Memory B cell (primary cell): ENCODE measurements around the gene SCUBE3.
A peak's percentile ranks its signal among the peaks of the same experiment; 100 is the strongest.

ENCODE experiments used
- ATAC-seq: fragments of 150-1000 bp; cut with Tn5 transposase; 2 replicates; pipeline ENCODE4 v1.10.0; 2021; ENCODE audit warnings: low read depth, mild to moderate bottlenecking, moderate library complexity
- DNase-seq, 2 donors: peaks; one replicate each; pipeline ENCODE4 v3.0.0; 2022; ENCODE audit warnings: low spot score in 2 of 2
- H3K27ac Mint-ChIP-seq: one replicate; pipeline ENCODE4 v1.8.0; 2022; ENCODE audit warnings: mild to moderate bottlenecking, moderate library complexity, mixed read lengths
- H3K27me3 Mint-ChIP-seq: one replicate; pipeline ENCODE4 v1.8.0; 2022; ENCODE audit warnings: mixed read lengths
- H3K36me3 Mint-ChIP-seq: one replicate; pipeline ENCODE4 v1.8.0; 2022; ENCODE audit warnings: mild to moderate bottlenecking, mixed read lengths
- H3K4me1 Mint-ChIP-seq: one replicate; pipeline ENCODE4 v1.8.0; 2022; ENCODE audit warnings: mixed read lengths
- H3K4me3 Mint-ChIP-seq: one replicate; pipeline ENCODE4 v1.8.0; 2022; ENCODE audit warnings: mild to moderate bottlenecking, moderate library complexity, mixed read lengths
- H3K9me3 Mint-ChIP-seq: one replicate; pipeline ENCODE4 v1.8.0; 2022; ENCODE audit warnings: mixed read lengths

Gene SCUBE3

DNA sequence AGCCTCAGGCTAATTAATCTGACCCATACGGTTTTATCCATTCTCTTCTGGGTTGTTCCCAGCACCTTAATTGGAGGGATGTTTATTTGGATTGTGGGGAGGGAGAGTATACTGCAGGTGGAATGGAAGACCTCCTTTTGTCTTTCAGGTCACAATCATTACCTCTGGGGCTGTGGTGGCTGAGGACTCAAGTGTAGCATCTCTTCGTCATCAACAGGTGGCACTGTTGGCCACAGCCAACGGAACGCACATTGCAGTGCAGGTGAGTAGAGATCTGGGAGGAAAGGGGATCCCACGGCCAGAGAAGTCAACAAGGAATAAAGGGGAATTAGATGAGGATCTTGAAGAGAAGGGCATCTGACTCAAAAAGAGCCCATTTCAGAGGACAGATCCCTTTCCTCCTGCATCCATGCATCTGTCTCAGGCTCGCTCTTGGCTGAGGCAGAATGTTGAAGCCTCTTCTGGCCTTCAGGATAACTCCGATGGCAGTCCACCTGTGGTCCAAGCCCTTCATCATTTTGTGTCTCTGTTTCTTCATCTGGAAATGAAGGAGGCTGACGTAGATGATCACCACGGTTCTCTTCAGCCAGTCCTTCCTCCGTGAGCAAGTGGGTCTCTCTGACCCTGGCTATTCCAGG is 80.7 kb downstream of the SCUBE3 start:
- ATAC-seq (peak; percentile 40), DNase-seq (peak; percentile 46 to 54)
- peaks cover 23% of the 10 kb centered on the region for H3K4me1 Mint-ChIP-seq
- H3K27ac Mint-ChIP-seq, result no peak overlapping the region
- no peaks in the 10 kb centered on the region for H3K27me3 Mint-ChIP-seq
- peaks cover 25% of the 10 kb centered on the region for H3K36me3 Mint-ChIP-seq
- no peak overlapping the region for H3K4me3 Mint-ChIP-seq
- H3K9me3 Mint-ChIP-seq, result no peaks in the 10 kb centered on the region

DNA sequence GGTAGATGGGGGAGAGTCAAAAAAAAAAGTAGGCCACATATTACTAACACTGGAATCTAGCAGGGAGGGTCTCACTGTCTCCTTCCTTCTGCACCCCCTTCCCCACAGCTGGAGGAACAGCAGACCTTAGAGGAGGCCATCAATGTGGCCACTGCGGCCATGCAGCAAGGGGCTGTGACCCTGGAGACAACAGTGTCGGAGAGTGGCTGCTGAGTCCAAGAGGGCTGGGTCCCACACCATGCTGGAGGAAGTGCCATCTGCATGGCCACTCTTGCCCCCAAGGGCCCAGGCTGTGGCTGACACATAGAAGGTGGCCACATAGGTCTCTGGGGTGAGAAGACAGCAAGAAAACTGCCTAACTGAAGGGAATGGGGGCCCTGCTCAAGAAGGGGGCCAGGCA is 81.3 kb downstream of the SCUBE3 start:
- no peaks in the 10 kb centered on the region for H3K27me3 Mint-ChIP-seq
- no peaks in the 10 kb centered on the region for H3K9me3 Mint-ChIP-seq
- H3K4me1 Mint-ChIP-seq, result peaks cover 27% of the 10 kb centered on the region
- no peak overlapping the region for H3K27ac Mint-ChIP-seq
- ATAC-seq (no peak), DNase-seq (no peak)
- no peak overlapping the region for H3K4me3 Mint-ChIP-seq
- peaks cover 23% of the 10 kb centered on the region for H3K36me3 Mint-ChIP-seq

DNA sequence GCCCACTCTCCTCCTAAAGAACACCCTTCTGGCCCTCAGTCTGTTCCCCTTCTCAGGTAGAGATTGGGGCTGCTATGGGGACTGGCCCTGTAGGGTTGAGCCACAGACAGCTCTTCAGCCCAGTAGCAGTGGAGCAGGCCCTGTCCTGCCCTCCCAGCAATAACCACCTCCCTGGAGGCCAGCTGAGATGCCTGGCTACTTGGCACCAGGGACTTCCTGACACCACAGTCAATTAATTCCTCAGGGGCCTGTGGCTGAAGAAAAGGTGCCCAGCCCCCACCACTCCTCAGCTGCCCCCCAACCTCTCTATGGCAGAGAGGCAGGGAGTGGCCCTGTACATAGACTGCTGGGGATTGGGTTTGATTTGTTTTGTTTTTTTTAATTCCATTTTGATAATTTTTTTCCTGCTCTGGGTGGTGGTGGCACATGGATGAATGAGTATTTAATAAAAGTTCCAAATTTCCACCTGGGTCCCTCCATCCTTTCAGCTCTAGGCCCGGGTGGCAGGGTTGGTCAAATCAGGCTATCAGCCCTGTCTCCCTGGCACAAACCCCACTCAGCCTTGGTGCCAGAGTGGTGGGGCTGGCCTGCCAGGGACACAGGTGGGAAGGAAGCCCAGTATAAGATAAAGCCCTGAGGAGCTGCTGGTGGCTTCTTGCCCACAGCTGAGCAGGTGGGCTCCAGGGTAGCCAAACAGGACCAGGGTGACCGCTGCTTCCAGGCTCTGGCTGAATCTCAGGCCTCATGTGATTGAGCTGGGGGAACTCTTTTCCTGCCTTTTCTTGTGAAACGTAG is 82.0 kb downstream of the SCUBE3 start:
- H3K9me3 Mint-ChIP-seq, result no peaks in the 10 kb centered on the region
- H3K4me1 Mint-ChIP-seq, result peaks cover 33% of the 10 kb centered on the region
- no peak overlapping the region for H3K4me3 Mint-ChIP-seq
- no peak overlapping the region for H3K27ac Mint-ChIP-seq
- ATAC-seq (no peak), DNase-seq (no peak)
- H3K27me3 Mint-ChIP-seq, result no peaks in the 10 kb centered on the region
- H3K36me3 Mint-ChIP-seq, result peaks cover 19% of the 10 kb centered on the region

DNA sequence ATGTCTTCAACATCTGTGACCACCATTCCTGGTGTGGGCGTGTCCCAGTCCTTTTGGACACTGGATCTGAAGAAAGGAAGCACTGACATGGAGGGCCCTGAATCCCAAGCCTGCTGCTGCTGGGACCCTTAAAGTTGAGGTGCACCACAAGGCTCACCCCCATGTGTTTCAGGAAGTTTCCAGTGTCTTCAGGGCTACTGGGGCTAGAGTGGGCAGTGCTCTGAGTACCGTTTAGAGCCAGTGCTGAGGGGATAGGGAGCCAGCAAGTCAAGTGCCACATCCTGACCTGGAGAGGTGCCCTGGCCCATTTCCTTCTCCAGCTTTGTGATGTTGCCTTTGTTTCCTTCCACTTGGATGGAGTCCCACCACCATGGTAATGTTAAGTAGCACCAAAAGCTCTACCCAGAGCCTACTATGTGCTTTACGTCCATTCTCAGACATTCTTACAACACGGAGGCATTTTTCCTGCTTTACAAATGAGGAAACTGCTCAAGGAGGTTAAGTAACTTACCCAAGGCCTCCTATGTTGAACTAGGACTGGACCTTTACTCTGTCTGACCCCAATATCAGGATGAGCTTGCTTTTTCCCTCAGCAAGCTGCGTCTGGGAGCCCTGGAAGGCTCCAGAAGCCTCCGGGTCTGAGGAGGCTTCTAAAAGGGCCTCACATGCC is 83.3 kb downstream of the SCUBE3 start:
- peak overlapping the region; percentile 84 for H3K27ac Mint-ChIP-seq
- H3K4me3 Mint-ChIP-seq, result peak overlapping the region; percentile 76
- peaks cover 12% of the 10 kb centered on the region for H3K36me3 Mint-ChIP-seq
- DNase-seq, result no peak
- no peaks in the 10 kb centered on the region for H3K9me3 Mint-ChIP-seq
- H3K27me3 Mint-ChIP-seq, result no peaks in the 10 kb centered on the region
- ATAC-seq, result no peak
- H3K4me1 Mint-ChIP-seq, result peaks cover 36% of the 10 kb centered on the region

DNA sequence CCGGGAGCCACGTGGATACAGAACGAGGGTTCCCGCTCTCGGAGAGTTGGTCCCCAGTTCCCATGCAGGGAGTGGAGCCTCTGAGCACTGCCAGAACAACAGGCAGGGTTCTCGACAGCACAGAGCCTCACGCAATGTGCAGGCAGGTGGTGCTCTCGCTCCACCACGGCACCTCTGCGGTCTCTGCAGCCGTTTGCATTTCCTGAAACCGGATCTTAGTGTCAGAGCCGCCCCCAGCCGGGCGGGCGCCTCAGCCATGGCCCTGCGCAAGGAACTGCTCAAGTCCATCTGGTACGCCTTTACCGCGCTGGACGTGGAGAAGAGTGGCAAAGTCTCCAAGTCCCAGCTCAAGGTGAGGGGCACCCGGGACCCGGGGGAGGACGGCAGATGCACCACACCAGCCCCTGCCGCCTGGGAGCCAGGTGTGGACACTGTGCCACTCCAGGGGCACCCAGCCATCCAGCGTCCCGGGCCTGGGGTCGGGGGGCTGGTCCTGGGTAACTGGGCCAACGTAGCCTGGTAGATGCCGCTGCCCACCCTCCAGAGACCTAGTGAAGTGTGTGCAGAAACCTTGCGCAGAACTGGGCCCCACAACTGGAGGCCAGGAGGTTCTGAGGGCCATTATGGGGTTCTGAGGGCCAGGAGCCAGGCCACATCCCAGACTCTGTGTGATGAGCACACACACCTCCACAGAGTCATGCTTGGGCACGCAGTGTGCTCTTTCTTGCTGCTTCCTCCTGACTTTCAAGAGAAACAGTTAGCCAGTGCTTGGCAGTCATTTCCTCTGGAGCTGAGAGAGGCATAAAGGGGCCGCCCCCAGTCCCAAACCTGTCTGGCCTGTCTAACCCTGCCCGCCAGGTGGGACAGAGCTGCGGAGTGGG is 84.1 kb downstream of the SCUBE3 start, which contains the start of gene DEF6:
TSS of gene DEF6 (plus strand) at position 218 of the 881 bp plus-strand sequence. CDS start at position 257, 39 bp downstream.
- no peaks in the 10 kb centered on the region for H3K27me3 Mint-ChIP-seq
- ATAC-seq (peak; percentile 85), DNase-seq (peak; percentile 75 to 84)
- H3K4me1 Mint-ChIP-seq, result peaks cover 31% of the 10 kb centered on the region
- H3K9me3 Mint-ChIP-seq, result no peaks in the 10 kb centered on the region
- peak within 1 kb of the TSS; percentile 84 for H3K27ac Mint-ChIP-seq
- H3K4me3 Mint-ChIP-seq, result peak within 1 kb of the TSS; percentile 76
- H3K36me3 Mint-ChIP-seq, result peaks cover 5% of the 10 kb centered on the region

DNA sequence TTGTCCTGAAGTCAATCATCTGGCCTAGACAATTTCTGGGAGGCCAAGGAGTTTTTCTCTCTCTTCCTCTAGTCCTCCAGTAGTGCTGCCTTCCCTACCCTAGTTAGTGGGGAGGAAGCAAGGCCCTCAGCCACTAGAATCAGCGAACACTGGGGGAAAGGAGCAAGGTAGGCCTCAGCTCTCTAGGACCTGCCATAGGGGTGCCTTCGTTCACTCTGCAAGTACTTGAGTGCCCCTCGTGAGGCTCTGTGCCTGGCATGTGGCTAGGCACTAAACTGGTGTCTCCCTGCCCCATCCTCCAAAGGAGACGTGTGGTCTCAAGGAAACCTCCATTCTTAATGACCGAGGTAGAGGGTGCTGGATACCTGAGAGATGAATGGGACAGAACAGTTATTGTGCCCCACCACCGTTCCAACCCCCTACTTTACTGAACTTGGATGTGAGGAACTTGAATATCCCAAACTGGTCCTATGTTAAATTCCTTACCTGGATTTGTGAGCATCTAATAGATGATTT is 84.9 kb downstream of the SCUBE3 start:
- H3K4me3 Mint-ChIP-seq, result peak overlapping the region; percentile 76
- DNase-seq, result no peak
- no peaks in the 10 kb centered on the region for H3K27me3 Mint-ChIP-seq
- H3K36me3 Mint-ChIP-seq, result peaks cover 7% of the 10 kb centered on the region
- peak overlapping the region; percentile 84 for H3K27ac Mint-ChIP-seq
- no peaks in the 10 kb centered on the region for H3K9me3 Mint-ChIP-seq
- H3K4me1 Mint-ChIP-seq, result peaks cover 39% of the 10 kb centered on the region
- ATAC-seq, result no peak

DNA sequence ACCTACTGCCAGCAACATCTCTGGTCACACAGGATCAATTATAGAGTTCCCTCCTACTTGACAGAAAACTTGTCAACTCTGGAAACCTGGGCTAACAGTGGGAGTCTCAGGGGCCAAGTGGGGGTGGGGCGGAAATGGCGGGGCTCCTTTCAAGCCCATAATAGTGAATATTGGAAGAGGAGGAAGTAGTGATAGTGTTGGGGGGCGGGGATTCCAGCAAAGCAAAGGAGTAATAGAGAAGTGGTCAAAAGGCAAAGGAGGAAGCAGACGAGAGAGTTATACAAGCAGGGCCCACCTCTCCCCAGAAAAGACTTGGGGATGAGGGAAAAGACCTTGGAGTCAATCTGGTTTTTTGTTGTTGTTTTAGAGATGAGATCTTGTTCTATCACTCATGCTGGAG is 85.9 kb downstream of the SCUBE3 start:
- Mint-ChIP-seq H3K27me3 (no peaks in the 10 kb centered on the region), H3K4me1 (peaks cover 41% of the 10 kb centered on the region), H3K27ac (peak overlapping the region; percentile 84), H3K36me3 (peaks cover 9% of the 10 kb centered on the region), H3K9me3 (no peaks in the 10 kb centered on the region), H3K4me3 (peak overlapping the region; percentile 76)
- ATAC-seq (peak; percentile 55), DNase-seq (peak; percentile 40 to 49)

DNA sequence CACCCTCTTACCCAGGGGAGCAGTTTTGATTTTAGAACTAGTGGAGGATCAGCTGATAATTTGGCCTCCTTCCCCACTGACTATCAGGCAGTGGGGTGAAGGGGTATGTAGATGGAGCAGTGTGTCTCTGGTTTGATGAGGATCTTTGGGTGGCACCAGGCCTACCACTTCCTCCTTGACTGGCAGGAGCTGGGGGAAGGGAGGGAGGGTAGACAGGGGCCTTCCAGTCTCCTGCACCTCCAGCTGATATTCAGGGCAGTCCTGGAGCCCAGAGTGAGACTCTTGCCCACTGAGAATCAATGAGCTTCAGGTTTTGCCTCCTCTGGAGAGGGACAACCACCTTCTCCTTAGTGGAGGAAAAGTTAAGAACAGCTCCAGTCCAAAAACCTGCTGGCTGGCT is 87.1 kb downstream of the SCUBE3 start:
- ATAC-seq (no peak), DNase-seq (no peak)
- peak overlapping the region; percentile 76 for H3K4me3 Mint-ChIP-seq
- H3K4me1 Mint-ChIP-seq, result peaks cover 41% of the 10 kb centered on the region
- H3K27me3 Mint-ChIP-seq, result no peaks in the 10 kb centered on the region
- peak overlapping the region; percentile 84 for H3K27ac Mint-ChIP-seq
- H3K9me3 Mint-ChIP-seq, result no peaks in the 10 kb centered on the region
- peaks cover 9% of the 10 kb centered on the region for H3K36me3 Mint-ChIP-seq
